Measurements from ENCODE around the gene CDK5. TPM values are rescaled to one million over a fixed set of nuclear protein-coding genes. Genes with fewer than 3 reads are reported as not detected.

The CDK5 gene
- total RNA-seq, 1 experiment from 2014 or later, result 19.8 TPM

DNA sequence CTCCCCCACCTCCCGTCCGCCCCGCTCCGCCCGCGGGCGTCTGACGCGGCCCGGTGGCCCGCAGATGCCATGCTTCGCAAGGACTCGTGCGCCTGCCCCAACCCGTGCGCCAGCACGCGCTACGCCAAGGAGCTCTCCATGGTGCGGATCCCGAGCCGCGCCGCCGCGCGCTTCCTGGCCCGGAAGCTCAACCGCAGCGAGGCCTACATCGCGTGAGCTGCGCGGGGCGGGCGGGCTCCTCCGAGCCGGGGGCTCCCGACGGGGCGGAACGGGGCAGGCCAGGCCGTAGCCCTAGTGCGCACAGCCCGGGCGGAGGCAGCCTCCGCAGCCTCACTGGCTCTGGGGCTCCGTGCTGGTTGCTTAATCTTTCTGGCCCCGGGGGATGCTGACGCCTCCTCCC lies 6.6 kb downstream of the CDK5 start (continued):
- TF ChIP-seq CEBPB (IDR thresholded peaks at IDR 0.05; ENCODE audit: low read depth) (no peak), EGR1 (IDR thresholded peaks at IDR 0.05; ENCODE audit: low read depth) (no peak), CBX3 (IDR thresholded peaks at IDR 0.05; ENCODE audit: low read depth) (no peak), TCF7L2 (IDR thresholded peaks at IDR 0.05; ENCODE audit: borderline replicate concordance, extremely low read depth, insufficient read depth, insufficient read length) (no peak), YY1 (IDR thresholded peaks at IDR 0.05; ENCODE audit: extremely low read depth, insufficient replicate concordance, low read depth, low read length) (no peak)
- TF ChIP-seq, protein P1, sequence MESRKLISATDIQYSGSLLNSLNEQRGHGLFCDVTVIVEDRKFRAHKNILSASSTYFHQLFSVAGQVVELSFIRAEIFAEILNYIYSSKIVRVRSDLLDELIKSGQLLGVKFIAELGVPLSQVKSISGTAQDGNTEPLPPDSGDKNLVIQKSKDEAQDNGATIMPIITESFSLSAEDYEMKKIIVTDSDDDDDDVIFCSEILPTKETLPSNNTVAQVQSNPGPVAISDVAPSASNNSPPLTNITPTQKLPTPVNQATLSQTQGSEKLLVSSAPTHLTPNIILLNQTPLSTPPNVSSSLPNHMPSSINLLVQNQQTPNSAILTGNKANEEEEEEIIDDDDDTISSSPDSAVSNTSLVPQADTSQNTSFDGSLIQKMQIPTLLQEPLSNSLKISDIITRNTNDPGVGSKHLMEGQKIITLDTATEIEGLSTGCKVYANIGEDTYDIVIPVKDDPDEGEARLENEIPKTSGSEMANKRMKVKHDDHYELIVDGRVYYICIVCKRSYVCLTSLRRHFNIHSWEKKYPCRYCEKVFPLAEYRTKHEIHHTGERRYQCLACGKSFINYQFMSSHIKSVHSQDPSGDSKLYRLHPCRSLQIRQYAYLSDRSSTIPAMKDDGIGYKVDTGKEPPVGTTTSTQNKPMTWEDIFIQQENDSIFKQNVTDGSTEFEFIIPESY (IDR thresholded peaks at IDR 0.05; ENCODE audit: extremely low read depth, insufficient replicate concordance, low read length), result no peak

DNA sequence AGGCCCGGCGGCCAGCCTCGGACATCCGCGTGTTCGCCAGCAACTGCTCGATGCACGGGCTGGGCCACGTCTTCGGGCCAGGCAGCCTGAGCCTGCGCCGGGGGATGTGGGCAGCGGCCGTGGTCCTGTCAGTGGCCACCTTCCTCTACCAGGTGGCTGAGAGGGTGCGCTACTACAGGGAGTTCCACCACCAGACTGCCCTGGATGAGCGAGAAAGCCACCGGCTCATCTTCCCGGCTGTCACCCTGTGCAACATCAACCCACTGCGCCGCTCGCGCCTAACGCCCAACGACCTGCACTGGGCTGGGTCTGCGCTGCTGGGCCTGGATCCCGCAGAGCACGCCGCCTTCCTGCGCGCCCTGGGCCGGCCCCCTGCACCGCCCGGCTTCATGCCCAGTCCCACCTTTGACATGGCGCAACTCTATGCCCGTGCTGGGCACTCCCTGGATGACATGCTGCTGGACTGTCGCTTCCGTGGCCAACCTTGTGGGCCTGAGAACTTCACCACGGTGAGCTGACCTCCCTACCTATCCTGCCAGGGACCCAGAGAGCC lies 8.7 kb downstream of the CDK5 start:
- Histone ChIP-seq H3K9ac (ENCODE audit: low read length) (no peak overlapping the region), H3K4me1 (ENCODE audit: control insufficient read depth in 1 of 2, insufficient read depth in 2 of 2, low read length in 2 of 2) (no peaks in the 10 kb centered on the region), H4K20me1 (ENCODE audit: insufficient read depth) (no peaks in the 10 kb centered on the region), H3K9me3 (ENCODE audit: control insufficient read depth in 1 of 2, insufficient read depth in 1 of 2, low read depth in 1 of 2, low read length in 2 of 2) (no peaks in the 10 kb centered on the region), H3K27ac (ENCODE audit: low read depth, low read length) (no peak overlapping the region), H3K9me2 (ENCODE audit: insufficient read depth) (no peaks in the 10 kb centered on the region), H3K27me3 (ENCODE audit: insufficient read depth, low read length) (no peaks in the 10 kb centered on the region), H3K4me3 (replicated peaks in 1 of 2; ENCODE audit: low read depth in 1 of 2, low read length in 2 of 2) (no peak overlapping the region), H3K4me2 (ENCODE audit: low read length) (no peak overlapping the region), H3K79me2 (ENCODE audit: insufficient read depth, low read length) (no peaks in the 10 kb centered on the region), H3K36me3 (ENCODE audit: control insufficient read depth in 1 of 2, insufficient read depth in 2 of 2, low read length in 2 of 2) (no peaks in the 10 kb centered on the region), H2AFZ (ENCODE audit: low read depth, low read length, poor library complexity, severe bottlenecking) (no peak overlapping the region)
- no peak for ATAC-seq
- ChIA-PET POLR2A (no interaction called here), CTCF (no interaction called here), RAD21 (ENCODE audit: low non-redundant PET in 1 of 2, low total read pairs in 2 of 2, uncharacterized antibody in 2 of 2, unreplicated experiment in 2 of 2) (no interaction called here)
- no TSS peak for BruUV-seq (replicated peaks)
- no peak for DNase-seq (ENCODE audit: low read depth, low spot score)
- intact Hi-C loops (cut with micrococcal nuclease), result no loop called here
- TF ChIP-seq, protein P1 (IDR thresholded peaks at IDR 0.05; ENCODE audit: extremely low read depth, insufficient replicate concordance, low read length), result no peak
- TF ChIP-seq, protein P2, sequence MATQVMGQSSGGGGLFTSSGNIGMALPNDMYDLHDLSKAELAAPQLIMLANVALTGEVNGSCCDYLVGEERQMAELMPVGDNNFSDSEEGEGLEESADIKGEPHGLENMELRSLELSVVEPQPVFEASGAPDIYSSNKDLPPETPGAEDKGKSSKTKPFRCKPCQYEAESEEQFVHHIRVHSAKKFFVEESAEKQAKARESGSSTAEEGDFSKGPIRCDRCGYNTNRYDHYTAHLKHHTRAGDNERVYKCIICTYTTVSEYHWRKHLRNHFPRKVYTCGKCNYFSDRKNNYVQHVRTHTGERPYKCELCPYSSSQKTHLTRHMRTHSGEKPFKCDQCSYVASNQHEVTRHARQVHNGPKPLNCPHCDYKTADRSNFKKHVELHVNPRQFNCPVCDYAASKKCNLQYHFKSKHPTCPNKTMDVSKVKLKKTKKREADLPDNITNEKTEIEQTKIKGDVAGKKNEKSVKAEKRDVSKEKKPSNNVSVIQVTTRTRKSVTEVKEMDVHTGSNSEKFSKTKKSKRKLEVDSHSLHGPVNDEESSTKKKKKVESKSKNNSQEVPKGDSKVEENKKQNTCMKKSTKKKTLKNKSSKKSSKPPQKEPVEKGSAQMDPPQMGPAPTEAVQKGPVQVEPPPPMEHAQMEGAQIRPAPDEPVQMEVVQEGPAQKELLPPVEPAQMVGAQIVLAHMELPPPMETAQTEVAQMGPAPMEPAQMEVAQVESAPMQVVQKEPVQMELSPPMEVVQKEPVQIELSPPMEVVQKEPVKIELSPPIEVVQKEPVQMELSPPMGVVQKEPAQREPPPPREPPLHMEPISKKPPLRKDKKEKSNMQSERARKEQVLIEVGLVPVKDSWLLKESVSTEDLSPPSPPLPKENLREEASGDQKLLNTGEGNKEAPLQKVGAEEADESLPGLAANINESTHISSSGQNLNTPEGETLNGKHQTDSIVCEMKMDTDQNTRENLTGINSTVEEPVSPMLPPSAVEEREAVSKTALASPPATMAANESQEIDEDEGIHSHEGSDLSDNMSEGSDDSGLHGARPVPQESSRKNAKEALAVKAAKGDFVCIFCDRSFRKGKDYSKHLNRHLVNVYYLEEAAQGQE (IDR thresholded peaks at IDR 0.05; ENCODE audit: low read depth), result no peak
- TF ChIP-seq POLR2AphosphoS5 (IDR thresholded peaks at IDR 0.05; ENCODE audit: low read depth, low read length), result no peak
- TF ChIP-seq CEBPB (IDR thresholded peaks at IDR 0.05; ENCODE audit: low read depth), result no peak
- TF ChIP-seq ZFX (IDR thresholded peaks at IDR 0.05), result no peak
- TF ChIP-seq EZH2 (IDR thresholded peaks at IDR 0.05), result no peak
- TF ChIP-seq FOSL1 (IDR thresholded peaks at IDR 0.05; ENCODE audit: low read depth), result no peak
- TF ChIP-seq EZH2phosphoT487 (IDR thresholded peaks at IDR 0.05; ENCODE audit: borderline replicate concordance), result no peak
- no peak for TF ChIP-seq YY1 (IDR thresholded peaks at IDR 0.05; ENCODE audit: extremely low read depth, insufficient replicate concordance, low read depth, low read length)
- no peak for TF ChIP-seq POLR2A (IDR thresholded peaks at IDR 0.05; ENCODE audit: borderline replicate concordance, extremely low read depth, insufficient read depth, insufficient read length)
- no peak for TF ChIP-seq SIN3A (IDR thresholded peaks at IDR 0.05; ENCODE audit: low read depth)
- no peak for TF ChIP-seq JUND (IDR thresholded peaks at IDR 0.05)
- no peak for TF ChIP-seq SRF (IDR thresholded peaks at IDR 0.05; ENCODE audit: low read depth)
- TF ChIP-seq, protein P3, sequence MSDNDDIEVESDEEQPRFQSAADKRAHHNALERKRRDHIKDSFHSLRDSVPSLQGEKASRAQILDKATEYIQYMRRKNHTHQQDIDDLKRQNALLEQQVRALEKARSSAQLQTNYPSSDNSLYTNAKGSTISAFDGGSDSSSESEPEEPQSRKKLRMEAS (IDR thresholded peaks at IDR 0.05), result no peak
- TF ChIP-seq ELF1 (IDR thresholded peaks at IDR 0.05; ENCODE audit: borderline replicate concordance, low read depth), result no peak

Data from HCT116 (cell line).